Small intestine (tissue), 7 donors: ENCODE measurements around the gene RBBP7. TPM values are rescaled to one million over a fixed set of nuclear protein-coding genes. Genes with fewer than 3 reads are reported as not detected.

Experiments
- DNase-seq, 2 donors: peaks; one replicate each; pipeline versions ENCODE4 v3.0.0 to v3.0.0-alpha.2; 2013
- FAIRE-seq: peaks from 2 replicates; lab custom pipeline; 2012; peaks lifted over from hg19 to GRCh38; lab: Jason Lieb, UNC
- H3K27ac ChIP-seq, 3 donors: one replicate each; pipeline ENCODE4 v1.5.1; 2013; ENCODE audit warnings: low read length in 2 of 3, mild to moderate bottlenecking in 2 of 3, control low read depth in 1 of 3, inconsistent platforms in 1 of 3, low read depth in 1 of 3, moderate library complexity in 1 of 3
- H3K27me3 ChIP-seq, 3 donors: one replicate each; pipeline ENCODE4 v1.6.1; 2013; ENCODE audit warnings: low read length in 3 of 3, inconsistent platforms in 1 of 3; ENCODE audit not compliant: control insufficient read depth in 3 of 3, insufficient read depth in 3 of 3
- H3K36me3 ChIP-seq, 3 donors: one replicate each; pipeline ENCODE4 v1.6.1; 2013; ENCODE audit warnings: low read length in 3 of 3, inconsistent platforms in 1 of 3, low read depth in 1 of 3, mild to moderate bottlenecking in 1 of 3, moderate library complexity in 1 of 3; ENCODE audit not compliant: control insufficient read depth in 3 of 3, insufficient read depth in 2 of 3
- H3K4me1 ChIP-seq, 3 donors: one replicate each; pipeline ENCODE4 v1.6.1; 2013; ENCODE audit warnings: low read length in 2 of 3, inconsistent platforms in 1 of 3, low read depth in 1 of 3, mild to moderate bottlenecking in 1 of 3, moderate library complexity in 1 of 3; ENCODE audit not compliant: control insufficient read depth in 3 of 3, insufficient read depth in 2 of 3
- H3K4me3 ChIP-seq, 3 donors: one replicate each; pipeline ENCODE4 v1.5.1; 2013; ENCODE audit warnings: low read length in 3 of 3, control low read depth in 1 of 3, inconsistent platforms in 1 of 3, low read depth in 1 of 3, mild to moderate bottlenecking in 1 of 3, moderate library complexity in 1 of 3
- H3K9me3 ChIP-seq, 2 donors: one replicate each; pipeline ENCODE4 v1.6.1; 2013; ENCODE audit warnings: low read depth in 1 of 2, low read length in 1 of 2; ENCODE audit not compliant: control insufficient read depth in 2 of 2, insufficient read depth in 1 of 2
- WGBS, 3 donors: extraction: QIAGEN DNeasy Blood & Tissue Kit; methylation state at CpG; one replicate each; pipeline ENCODE4 v1.1.7; 2013; 5-methylcytosine and 5-hydroxymethylcytosine counted together
- polyA plus RNA-seq, 4 donors: library from polyadenylated mRNA; stranded (reverse) in 3 of 4; unstranded in 1 of 4; fragments of 200-250 nt in 3 of 4; fragments of 120-200 nt in 1 of 4; gene quantifications; one replicate each; pipeline versions ENCODE4 v1.2.1 to v1.2.3, GENCODE V29; 2013
- donor health status: healthy with polysubstance abuse.
- donor health status: control.
- donor health status: control.
- donor health status: Bipolar disorder and iron deficiency.
- donor health status: healthy.

The RBBP7 gene
- polyA plus RNA-seq, 4 donors, result 50.5 to 126 (median 89.5) TPM

- WGBS, 3 donors, result 73 to 91% (median 83%) methylated on average over 3 of the region's 3 CpGs
- H3K27ac ChIP-seq, result no peak overlapping the region
- no peaks in the 10 kb centered on the region for H3K9me3 ChIP-seq
- H3K27me3 ChIP-seq, result no peaks in the 10 kb centered on the region
- FAIRE-seq (no peak), DNase-seq (no peak)
- no peaks in the 10 kb centered on the region for H3K4me1 ChIP-seq
- H3K4me3 ChIP-seq, result no peak overlapping the region
- H3K36me3 ChIP-seq, result peaks cover 3 to 32% (median 16%) of the 10 kb centered on the region in 3 donors
Measured at GRCh38 chrX:16842684-16843083, 27.5 kb downstream of the RBBP7 start.

DNA sequence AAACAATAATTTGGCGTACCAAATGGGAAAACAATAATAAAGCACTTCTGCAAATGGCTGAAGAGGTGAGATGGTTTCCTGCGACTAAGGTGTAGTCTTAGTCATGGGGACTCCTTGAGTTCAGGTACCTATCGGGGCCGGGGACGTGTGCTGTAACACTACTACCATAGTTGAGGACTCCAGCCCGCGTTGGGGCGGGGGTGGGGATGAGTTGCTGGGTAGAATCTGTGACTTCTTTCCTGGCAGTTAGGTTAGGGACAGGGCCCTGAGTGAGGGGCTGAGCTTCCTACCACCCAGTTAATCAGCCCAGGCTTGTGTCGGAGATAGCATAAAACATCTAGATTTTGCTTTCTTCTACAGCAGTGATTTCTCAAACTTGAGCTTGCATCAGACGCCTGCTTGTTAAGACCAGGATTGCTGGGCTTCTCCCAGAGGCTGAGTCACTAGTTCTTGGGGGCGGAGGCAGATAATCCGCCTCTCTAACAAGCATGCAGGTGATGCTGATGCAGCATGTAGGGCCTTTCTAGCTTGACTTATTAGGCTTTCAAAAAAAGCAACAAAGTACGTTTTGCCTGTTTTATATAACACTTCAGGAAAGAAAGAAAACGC is 30.2 kb downstream of the RBBP7 start:
- no peak overlapping the region for H3K27ac ChIP-seq
- H3K36me3 ChIP-seq, result peaks cover 0 to 34% (median 11%) of the 10 kb centered on the region in 3 donors
- H3K9me3 ChIP-seq, result no peaks in the 10 kb centered on the region
- FAIRE-seq (no peak), DNase-seq (no peak)
- WGBS, 3 donors, result 84 to 94% (median 88%) methylated on average over 14 of the region's 14 CpGs
- H3K4me1 ChIP-seq, result no peaks in the 10 kb centered on the region
- H3K27me3 ChIP-seq, result no peaks in the 10 kb centered on the region
- H3K4me3 ChIP-seq, result no peak overlapping the region

- no peaks in the 10 kb centered on the region for H3K9me3 ChIP-seq
- FAIRE-seq (no peak), DNase-seq (no peak)
- WGBS, 3 donors, result 62 to 91% (median 74%) methylated on average over 5 of the region's 5 CpGs
- peaks cover 0 to 36% (median 11%) of the 10 kb centered on the region in 3 donors for H3K36me3 ChIP-seq
- no peaks in the 10 kb centered on the region for H3K27me3 ChIP-seq
- no peak overlapping the region for H3K27ac ChIP-seq
- no peaks in the 10 kb centered on the region for H3K4me1 ChIP-seq
- no peak overlapping the region for H3K4me3 ChIP-seq
Measured at GRCh38 chrX:16839219-16839851, 30.8 kb downstream of the RBBP7 start.

DNA sequence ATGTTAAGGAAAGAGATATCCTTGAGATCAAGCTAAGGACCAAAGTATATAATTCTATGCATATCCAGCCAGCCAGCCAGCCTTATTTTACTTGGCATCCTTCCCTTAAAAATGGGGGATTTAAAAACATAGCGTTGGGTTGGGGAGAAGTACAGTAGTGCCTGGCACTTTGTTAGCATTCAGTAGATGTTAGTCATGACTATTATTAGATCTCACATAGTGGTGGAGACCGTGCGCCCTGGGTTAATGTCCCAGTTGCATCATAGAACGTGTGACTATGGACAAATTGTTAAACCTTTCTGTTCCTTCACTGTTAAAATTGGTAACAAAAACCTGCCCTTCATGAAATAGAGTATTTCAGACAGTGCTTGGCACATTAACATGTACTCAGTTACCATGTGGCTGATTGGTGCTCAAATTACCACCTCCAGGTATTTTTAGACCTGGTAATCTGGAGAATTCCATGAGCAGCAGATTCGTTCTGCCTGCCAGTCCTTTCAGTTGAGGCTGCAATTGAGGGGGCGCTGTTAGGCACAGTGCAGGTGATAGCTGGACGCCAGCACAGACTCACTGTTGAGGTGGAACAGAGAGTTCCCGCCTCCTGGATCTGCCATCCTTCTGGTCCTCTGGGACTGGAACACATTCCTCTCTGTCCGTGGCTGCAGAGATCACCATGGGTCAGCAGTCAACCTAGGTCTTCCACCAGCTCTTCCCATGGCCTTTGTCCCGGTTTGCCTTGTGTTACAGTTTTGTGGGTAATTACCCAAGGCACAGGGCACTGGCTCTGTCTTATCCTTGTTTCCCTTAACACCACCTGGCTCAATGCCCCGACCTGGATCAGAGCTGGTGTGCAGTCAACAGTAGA is 31.7 kb downstream of the RBBP7 start:
- DNase-seq, result no peak

DNA sequence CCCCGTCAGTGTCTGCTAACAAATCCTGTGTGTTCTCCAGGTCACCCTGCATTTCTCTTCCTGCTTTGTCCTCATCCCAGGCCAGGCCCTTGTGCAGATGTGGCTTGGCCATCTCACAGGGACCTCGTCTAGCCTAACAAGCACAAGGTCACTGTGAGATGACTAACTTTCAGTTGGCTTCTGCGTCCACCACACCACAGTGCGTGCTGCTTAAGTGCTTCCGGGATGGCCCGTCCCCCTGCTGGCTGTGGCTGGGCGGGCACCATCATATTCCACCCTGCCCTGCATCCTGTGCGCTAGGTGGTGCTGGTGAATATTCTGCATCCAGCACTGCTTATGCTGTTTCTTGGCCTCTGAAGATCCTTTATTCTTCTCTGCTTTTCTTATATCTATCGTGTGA is 33.8 kb downstream of the RBBP7 start:
- FAIRE-seq, result no peak

More for the DNA sequence above, 31.7 kb downstream of the RBBP7 start:
- no peak for FAIRE-seq
- H3K27me3 ChIP-seq, result no peaks in the 10 kb centered on the region
- H3K4me1 ChIP-seq, result no peaks in the 10 kb centered on the region
- H3K36me3 ChIP-seq, result peaks cover 0 to 37% (median 8%) of the 10 kb centered on the region in 3 donors
- 71 to 83% (median 75%) methylated on average over 11 of the region's 11 CpGs for WGBS, 3 donors
- H3K9me3 ChIP-seq, result no peaks in the 10 kb centered on the region
- peak overlapping the region in 1 of 3 donors; percentile 8 for H3K27ac ChIP-seq
- no peak overlapping the region for H3K4me3 ChIP-seq

GRCh38 chrX:16834806-16835205 is 35.4 kb downstream of the RBBP7 start:
- no peaks in the 10 kb centered on the region for H3K4me1 ChIP-seq
- H3K36me3 ChIP-seq, result peaks cover under 1 to 31% (median 2%) of the 10 kb centered on the region in 3 donors
- no peak overlapping the region for H3K4me3 ChIP-seq
- FAIRE-seq (no peak), DNase-seq (no peak)
- WGBS, 3 donors, result 89 to 97% (median 94%) methylated on average over 6 of the region's 6 CpGs
- no peaks in the 10 kb centered on the region for H3K9me3 ChIP-seq
- no peaks in the 10 kb centered on the region for H3K27me3 ChIP-seq
- no peak overlapping the region for H3K27ac ChIP-seq

More for the DNA sequence above, 33.8 kb downstream of the RBBP7 start:
- H3K4me1 ChIP-seq, result no peaks in the 10 kb centered on the region
- H3K9me3 ChIP-seq, result no peaks in the 10 kb centered on the region
- peak in 1 of 2 donors; percentile 44 for DNase-seq
- no peaks in the 10 kb centered on the region for H3K27me3 ChIP-seq
- 66 to 94% (median 81%) methylated on average over 9 of the region's 9 CpGs for WGBS, 3 donors
- no peak overlapping the region for H3K27ac ChIP-seq
- H3K4me3 ChIP-seq, result no peak overlapping the region
- H3K36me3 ChIP-seq, result peaks cover 2 to 40% (median 6%) of the 10 kb centered on the region in 3 donors

GRCh38 chrX:16832301-16832700 is 37.9 kb downstream of the RBBP7 start:
- WGBS, 3 donors, result 71 to 84% (median 74%) methylated on average over 5 of the region's 5 CpGs
- FAIRE-seq (no peak), DNase-seq (no peak)

More at GRCh38 chrX:16832301-16832700, 37.9 kb downstream of the RBBP7 start:
- Histone ChIP-seq H3K9me3 (no peaks in the 10 kb centered on the region), H3K4me1 (no peaks in the 10 kb centered on the region), H3K27ac (no peak overlapping the region), H3K27me3 (no peaks in the 10 kb centered on the region), H3K36me3 (peaks cover 0 to 23% (median 2%) of the 10 kb centered on the region in 3 donors), H3K4me3 (no peak overlapping the region)
